GM19372 (cell line): ENCODE data around the gene CSRP2.
A peak's percentile ranks its signal among the peaks of the same experiment; 100 is the strongest.

Experiments
- ATAC-seq: cut with Tn5 transposase; IDR thresholded peaks from one replicate; pipeline ENCODE4 v1.9.1; 2021; ENCODE audit warnings: mild to moderate bottlenecking, low read depth, moderate library complexity; ENCODE audit not compliant: unreplicated experiment

Gene CSRP2

GRCh38 chr12:76895796-76896195, 17.0 kb upstream of the CSRP2 start:
- no peak for ATAC-seq

- ATAC-seq, result no peak
Measured at GRCh38 chr12:76891609-76892008, 12.8 kb upstream of the CSRP2 start.

DNA sequence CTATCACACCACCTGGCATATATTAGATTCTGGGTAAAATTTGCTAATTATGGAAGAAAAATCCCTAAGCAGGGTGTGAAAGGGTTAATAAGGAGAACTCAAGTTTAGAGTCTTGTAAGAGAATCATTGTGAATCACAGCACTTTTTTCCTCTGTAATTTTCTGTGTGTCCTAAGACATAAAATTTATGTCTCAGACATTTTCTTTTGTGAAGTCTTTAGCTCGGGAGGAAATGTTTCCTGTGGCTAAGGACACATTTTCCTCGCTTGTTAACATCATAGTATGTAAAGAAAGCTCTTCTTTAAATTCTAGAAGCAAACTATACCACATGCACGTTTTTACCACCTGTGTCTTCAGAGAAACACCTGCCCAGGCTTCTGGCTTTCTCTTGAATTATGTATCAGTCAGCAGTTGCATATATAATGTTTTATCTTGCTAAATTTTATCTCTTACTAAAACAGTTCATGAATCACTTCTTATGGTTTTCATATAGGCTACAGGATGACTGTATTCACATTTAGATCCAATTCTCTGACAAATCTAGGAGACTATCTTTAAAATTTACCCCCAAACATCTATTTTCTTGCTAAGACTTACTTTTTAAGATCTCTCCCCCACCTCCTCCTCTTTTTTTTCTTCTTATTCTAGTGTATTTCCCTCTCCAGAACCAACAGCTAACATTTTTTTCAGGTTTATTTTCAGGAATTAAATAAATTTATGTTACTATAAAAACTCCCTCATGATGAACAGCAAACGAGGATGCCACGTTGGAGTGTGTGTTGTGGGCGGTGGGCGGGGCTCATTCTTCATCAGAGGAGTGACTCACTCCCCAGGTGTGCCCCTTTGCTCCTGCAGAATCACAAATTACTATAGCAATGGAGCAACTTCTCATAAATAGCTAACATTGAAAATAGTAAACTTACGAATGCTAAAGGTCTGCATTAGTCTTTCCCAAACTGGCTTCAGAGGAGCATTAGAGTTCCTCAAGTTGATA, 11.6 kb upstream of the CSRP2 start:
- ATAC-seq, result no peak

DNA sequence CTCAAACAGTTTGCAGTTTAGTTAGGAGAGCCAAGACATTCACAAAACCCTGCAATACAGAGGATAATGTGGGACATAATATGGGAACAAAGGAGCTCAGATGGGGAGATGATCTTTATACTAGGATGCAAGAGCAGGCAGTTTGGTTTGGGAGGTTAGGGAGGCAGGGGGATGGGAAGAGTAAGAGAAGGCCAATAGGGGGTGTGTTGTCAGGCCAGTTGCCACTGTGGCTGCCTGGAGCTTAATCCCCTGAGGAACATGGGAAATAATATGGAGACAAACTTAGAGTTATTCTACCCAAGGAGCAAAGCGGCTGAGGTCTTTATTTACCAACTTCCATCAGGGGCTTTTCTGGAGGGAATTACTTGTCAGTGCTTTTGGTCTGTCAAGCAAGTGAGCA, 10.0 kb upstream of the CSRP2 start:
- ATAC-seq, result no peak

- ATAC-seq, result no peak
Measured at GRCh38 chr12:76883811-76884210, 5.0 kb upstream of the CSRP2 start.

DNA sequence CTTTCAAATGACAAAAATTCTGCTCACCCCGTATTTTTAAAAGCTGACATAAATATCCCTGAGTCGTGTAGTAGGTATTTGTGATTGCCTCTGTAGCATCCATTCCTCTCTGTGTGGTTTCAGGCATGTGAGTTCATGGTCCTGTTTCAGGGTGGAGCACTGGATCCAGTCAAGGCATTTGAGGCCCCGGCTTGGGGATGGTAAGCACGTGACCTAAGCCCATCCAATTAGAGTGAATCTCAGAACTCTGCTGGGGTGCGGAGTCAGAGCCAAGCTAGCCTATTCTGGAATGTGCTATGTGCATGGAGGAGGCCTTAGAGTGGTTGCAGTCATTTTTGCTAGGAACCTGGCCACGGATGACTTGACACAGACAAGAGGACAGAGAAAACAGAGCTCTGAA, 4.3 kb upstream of the CSRP2 start:
- ATAC-seq, result no peak

DNA sequence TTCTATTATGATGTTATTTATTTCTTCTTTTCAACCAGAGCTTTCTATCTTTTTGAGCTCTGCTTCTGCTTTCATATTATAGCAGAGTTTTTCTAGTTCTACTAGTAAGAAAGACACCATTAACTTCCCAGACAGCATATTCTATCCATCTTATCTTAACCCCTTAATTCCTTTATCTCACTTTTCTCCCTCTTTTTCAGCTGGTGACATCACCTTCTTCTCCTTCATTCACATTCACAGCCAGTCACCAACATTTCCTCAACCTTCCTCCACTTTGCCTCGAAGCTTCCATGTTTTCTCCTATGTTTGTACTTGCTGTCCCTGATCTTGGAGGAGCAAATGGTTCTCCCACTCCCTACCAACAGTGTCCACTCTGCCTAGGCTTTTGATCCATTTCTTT, 3.5 kb upstream of the CSRP2 start:
- no peak for ATAC-seq

- no peak for ATAC-seq
Measured at GRCh38 chr12:76881142-76881541, 2.3 kb upstream of the CSRP2 start.

GRCh38 chr12:76880519-76881023, 1.8 kb upstream of the CSRP2 start:
- no peak for ATAC-seq

DNA sequence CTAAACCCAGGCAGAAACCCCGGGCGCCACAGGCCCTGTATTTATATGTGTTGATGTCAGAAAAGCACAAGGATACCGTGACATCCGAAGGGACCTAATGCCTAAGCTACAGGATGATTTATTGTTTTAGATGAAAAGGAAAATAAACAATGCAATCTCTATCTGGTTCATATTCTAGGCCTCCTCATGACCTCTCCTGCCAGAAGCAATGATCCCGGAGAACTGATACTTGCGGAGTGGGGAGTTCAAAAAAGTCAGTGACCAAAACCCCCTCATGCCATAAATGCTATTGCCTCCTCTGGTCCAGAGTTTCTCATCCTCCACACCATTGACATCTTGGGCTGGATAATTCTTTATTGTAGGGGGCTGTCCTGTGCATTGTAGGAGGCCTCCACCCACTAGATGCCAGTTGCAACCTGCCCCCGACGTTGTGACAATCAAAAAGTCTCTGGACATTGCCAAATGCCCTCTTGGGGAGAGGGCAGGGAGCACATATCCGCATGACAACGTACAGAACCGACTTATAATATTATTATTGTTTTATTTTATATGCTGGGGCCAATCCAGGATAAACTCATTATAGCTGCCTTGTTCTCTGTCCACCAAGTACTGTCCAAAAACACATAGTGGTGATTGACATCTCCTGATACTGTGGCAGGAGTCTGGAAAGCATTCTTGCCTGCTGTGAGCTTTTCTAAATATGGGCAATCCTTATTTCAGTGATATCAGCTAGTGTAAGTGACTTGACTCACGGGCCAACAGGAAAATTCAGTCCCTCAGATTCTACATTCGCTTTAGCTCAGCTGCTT, 1.1 kb upstream of the CSRP2 start:
- no peak for ATAC-seq

- peak; percentile 38 for ATAC-seq
Measured at GRCh38 chr12:76878099-76878898, 520 bp downstream of the CSRP2 start.

DNA sequence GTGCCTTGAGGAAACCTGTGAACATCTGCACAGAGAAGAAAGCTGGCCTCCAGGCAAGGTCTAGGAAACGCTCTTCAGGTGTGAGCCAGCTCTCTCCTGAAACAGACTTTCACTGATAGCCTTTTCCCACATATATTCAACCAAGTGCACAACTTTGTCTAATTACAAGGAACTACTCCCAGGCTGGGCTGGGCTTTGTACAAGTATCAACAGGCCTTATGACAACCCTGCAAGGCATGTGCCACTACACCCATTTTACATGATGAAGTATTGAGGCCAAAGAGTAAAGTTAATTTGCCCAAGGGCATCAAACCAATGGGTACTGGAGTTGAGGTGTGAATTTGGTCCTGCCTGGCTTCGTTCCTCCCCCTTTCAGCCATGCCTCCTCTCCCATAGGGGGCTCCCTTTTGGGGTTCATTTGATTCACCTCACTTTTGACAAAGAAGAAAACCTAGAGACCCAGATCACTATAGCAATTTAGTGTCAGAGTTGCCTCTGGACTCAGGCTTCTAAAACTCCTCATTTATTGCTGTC, 2.1 kb downstream of the CSRP2 start:
- no peak for ATAC-seq

GRCh38 chr12:76874491-76875190, 4.2 kb downstream of the CSRP2 start:
- ATAC-seq, result no peak

DNA sequence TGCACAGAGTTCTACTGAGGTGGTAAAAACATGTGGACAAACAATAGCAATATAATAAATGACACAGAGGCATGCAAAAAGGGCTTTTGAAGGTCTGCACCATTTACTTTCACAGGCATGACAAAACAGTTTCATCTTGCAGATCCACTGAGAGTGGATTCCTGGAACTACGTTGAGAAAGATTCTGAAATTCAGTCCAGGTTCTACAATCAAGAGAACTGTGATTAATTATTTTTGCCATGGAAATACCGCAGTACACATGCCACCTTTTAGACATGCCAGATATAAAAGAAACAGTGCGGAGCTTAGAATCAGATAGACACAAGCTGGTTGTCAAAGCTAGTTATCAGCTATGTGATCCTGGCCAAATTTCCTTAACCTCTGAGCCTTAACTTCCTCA, 4.8 kb downstream of the CSRP2 start:
- no peak for ATAC-seq

DNA sequence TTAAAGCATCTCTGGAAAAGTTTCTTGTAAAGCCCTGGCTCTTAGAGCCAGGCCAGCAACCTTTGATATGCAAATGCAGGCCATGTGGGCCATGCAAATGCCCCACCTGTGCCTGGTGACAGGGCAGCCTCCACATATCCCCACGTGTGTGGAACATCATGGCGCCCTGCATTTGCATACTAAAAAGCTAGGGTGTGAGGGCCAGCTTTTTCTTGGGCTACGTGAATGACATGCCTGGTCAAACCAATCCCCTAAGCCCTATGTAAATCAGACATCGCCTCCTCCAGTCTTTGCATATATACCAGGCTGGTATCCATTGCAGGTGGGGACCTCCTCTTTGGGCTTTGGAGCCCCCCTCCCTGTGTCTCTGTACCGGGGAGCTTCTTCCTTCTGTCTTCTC, 6.4 kb downstream of the CSRP2 start:
- no peak for ATAC-seq

DNA sequence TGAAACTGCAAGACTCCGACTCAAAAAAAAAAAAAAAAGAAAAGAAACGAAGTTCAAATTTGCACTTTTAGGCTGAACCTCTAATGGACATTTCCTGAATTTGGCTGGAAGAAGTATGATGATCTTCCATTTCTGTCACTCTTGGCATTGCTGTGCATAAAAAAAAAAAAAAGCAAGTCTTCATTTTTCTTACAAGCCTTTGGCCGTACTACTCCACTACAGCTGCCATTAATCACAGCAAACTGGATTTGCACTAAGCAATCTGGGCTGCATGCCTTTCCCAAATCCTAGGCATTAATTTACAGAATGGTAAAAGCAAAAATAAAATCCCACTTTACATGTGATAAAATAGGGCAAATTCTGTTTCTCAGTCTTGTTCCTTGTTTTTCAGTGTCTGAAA, 7.1 kb downstream of the CSRP2 start:
- ATAC-seq, result no peak

- ATAC-seq, result no peak
Measured at GRCh38 chr12:76871082-76871481, 7.7 kb downstream of the CSRP2 start.

- no peak for ATAC-seq
Measured at GRCh38 chr12:76866726-76867125, 12.1 kb downstream of the CSRP2 start.

GRCh38 chr12:76866151-76866567, 12.7 kb downstream of the CSRP2 start:
- ATAC-seq, result no peak
